RWPE1 (cell line): Measurements from ENCODE around the gene MYL10.

Source experiments
- CTCF ChIA-PET: fragments of 350-600 bp; sonication (Branson Sonifier 250); formaldehyde crosslinking; extraction: SDS; loops from one replicate; lab custom pipeline; 2021; lab: Yijun Ruan, JAX
- POLR2A ChIA-PET: fragments of 400-600 bp; formaldehyde crosslinking; extraction: SDS; loops from one replicate; lab custom pipeline; 2020; ENCODE audit warnings: antibody characterized with exemption; ENCODE audit not compliant: low non-redundant PET; lab: Yijun Ruan, JAX
- DNase-seq: peaks from one replicate; pipeline ENCODE4 v3.0.0; 2012; ENCODE audit warnings: low spot score
- H3K27ac ChIP-seq: fragments of 450-650 bp; 2 replicates; pipeline ENCODE4 v1.5.1; 2017
- CTCF ChIP-seq: fragments of 450-650 bp; conservative IDR thresholded peaks from 2 replicates; pipeline ENCODE4 v1.5.1; 2017; ENCODE audit warnings: low read depth, mild to moderate bottlenecking

Gene MYL10

GRCh38 chr7:101563943-101564777 is 64.9 kb downstream of the MYL10 start:
- no peak for DNase-seq
- CTCF ChIA-PET, result interaction anchor here (0.8 kb wide), 1 partner anchor 21 kb away, joined by 3 read pairs; no protein-coding TSS in a partner anchor

More at GRCh38 chr7:101563943-101564777, 64.9 kb downstream of the MYL10 start:
- no peak for TF ChIP-seq CTCF
- H3K27ac ChIP-seq, result no peak overlapping the region
- POLR2A ChIA-PET, result no interaction called here
